OCI-LY1 (cell line): ENCODE data around the gene SRRM2.

Experiments used
- H2AFZ ChIP-seq: fragments of 200-600 bp; sonication (generic), shearing (Covaris generic); 2 replicates; pipeline ENCODE4 v1.6.0; 2014; ENCODE audit warnings: antibody characterized with exemption, mild to moderate bottlenecking, low read length
- H3F3A ChIP-seq: fragments of 200-600 bp; sonication (generic), shearing (Covaris generic); 2 replicates; pipeline ENCODE4 v1.6.0; 2014; ENCODE audit warnings: mild to moderate bottlenecking, antibody characterized with exemption, low read length, moderate library complexity; ENCODE audit not compliant: insufficient read depth
- H3K27ac ChIP-seq: fragments of 200-600 bp; sonication (generic); 2 replicates; pipeline ENCODE4 v1.5.1; 2014; ENCODE audit warnings: low read length, mixed run types, mild to moderate bottlenecking, low read depth; ENCODE audit not compliant: poor library complexity, severe bottlenecking
- H3K27me3 ChIP-seq: fragments of 200-600 bp; sonication (generic); 2 replicates; pipeline ENCODE4 v1.6.0; 2014; ENCODE audit warnings: antibody characterized with exemption, mild to moderate bottlenecking, low read length, moderate library complexity; ENCODE audit not compliant: insufficient read depth
- H3K36me3 ChIP-seq: fragments of 200-600 bp; sonication (generic); 2 replicates; pipeline ENCODE4 v1.6.1; 2014; ENCODE audit warnings: mild to moderate bottlenecking, antibody characterized with exemption, low read length, moderate library complexity, mixed read lengths; ENCODE audit not compliant: insufficient read depth
- H3K4me1 ChIP-seq: fragments of 200-600 bp; sonication (generic); 2 replicates; pipeline ENCODE4 v1.5.1; 2014; ENCODE audit warnings: mild to moderate bottlenecking, low read length, moderate library complexity; ENCODE audit not compliant: insufficient read depth, severe bottlenecking
- H3K4me2 ChIP-seq: fragments of 200-600 bp; sonication (generic), shearing (Covaris generic); 2 replicates; pipeline ENCODE4 v1.6.1; 2014; ENCODE audit warnings: low read length
- H3K4me3 ChIP-seq: fragments of 200-600 bp; sonication (generic); 2 replicates; pipeline ENCODE4 v1.5.1; 2014; ENCODE audit warnings: low read length, low read depth, mild to moderate bottlenecking, mixed read lengths; ENCODE audit not compliant: poor library complexity, severe bottlenecking
- H3K79me2 ChIP-seq: fragments of 200-600 bp; shearing (Covaris generic); 2 replicates; pipeline ENCODE4 v1.6.1; 2016; ENCODE audit warnings: mixed run types, low read length, mixed read lengths; ENCODE audit not compliant: insufficient read depth
- H3K9ac ChIP-seq: fragments of 200-600 bp; sonication (generic), shearing (Covaris generic); 2 replicates; pipeline ENCODE4 v1.6.1; 2014; ENCODE audit warnings: mild to moderate bottlenecking, low read length, mixed read lengths
- H3K9me2 ChIP-seq: fragments of 200-600 bp; sonication (generic), shearing (Covaris generic); 2 replicates; pipeline ENCODE4 v1.6.1; 2014; ENCODE audit warnings: low read depth, mild to moderate bottlenecking, low read length, mixed read lengths
- H3K9me3 ChIP-seq: fragments of 200-600 bp; shearing (Covaris generic); 2 replicates; pipeline ENCODE4 v1.6.1; 2014; ENCODE audit warnings: low read length, mixed read lengths
- H4K20me1 ChIP-seq: fragments of 200-600 bp; sonication (generic), shearing (Covaris generic); 2 replicates; pipeline ENCODE4 v1.6.0; 2016; ENCODE audit warnings: mild to moderate bottlenecking, low read length; ENCODE audit not compliant: insufficient read depth
- CTCF ChIP-seq: fragments of 200-600 bp; sonication (generic), shearing (Covaris generic); IDR thresholded peaks from 2 replicates; pipeline ENCODE4 v1.5.1; 2017; ENCODE audit warnings: mild to moderate bottlenecking, antibody characterized with exemption, low read length, moderate library complexity, mixed read lengths
- EZH2 ChIP-seq: fragments of 200-600 bp; sonication (generic), shearing (Covaris generic); IDR thresholded peaks from 2 replicates; pipeline ENCODE4 v1.8.0; 2017; ENCODE audit warnings: borderline replicate concordance, mixed run types, mild to moderate bottlenecking, antibody characterized with exemption, low read length, moderate library complexity, mixed read lengths

Gene SRRM2

GRCh38 chr16:2814551-2815298 lies 62.3 kb downstream of the SRRM2 start:
- Histone ChIP-seq H4K20me1 (no peaks in the 10 kb centered on the region), H3K27ac (no peak overlapping the region), H3K36me3 (no peaks in the 10 kb centered on the region), H3K9me3 (no peaks in the 10 kb centered on the region), H2AFZ (no peak overlapping the region), H3F3A (no peaks in the 10 kb centered on the region), H3K4me3 (no peak overlapping the region), H3K27me3 (0 out of 2 replicates have a peak, but pooled peaks cover 4% of the 10 kb centered on the region), H3K79me2 (no peaks in the 10 kb centered on the region), H3K9me2 (no peaks in the 10 kb centered on the region), H3K9ac (no peak overlapping the region), H3K4me2 (no peak overlapping the region), H3K4me1 (no peaks in the 10 kb centered on the region)
- TF ChIP-seq CTCF, result no peak
- no peak for TF ChIP-seq EZH2

GRCh38 chr16:2815299-2815771 lies 62.9 kb downstream of the SRRM2 start:
- H3K27ac ChIP-seq, result no peak overlapping the region
- no peaks in the 10 kb centered on the region for H3F3A ChIP-seq
- no peaks in the 10 kb centered on the region for H4K20me1 ChIP-seq
- no peaks in the 10 kb centered on the region for H3K79me2 ChIP-seq
- no peak overlapping the region for H3K4me2 ChIP-seq
- H2AFZ ChIP-seq, result no peak overlapping the region
- no peak overlapping the region for H3K4me3 ChIP-seq
- no peaks in the 10 kb centered on the region for H3K36me3 ChIP-seq
- TF ChIP-seq EZH2, result no peak
- no peak for TF ChIP-seq CTCF
- 0 out of 2 replicates have a peak, but pooled peaks cover 4% of the 10 kb centered on the region for H3K27me3 ChIP-seq
- no peaks in the 10 kb centered on the region for H3K9me3 ChIP-seq
- no peak overlapping the region for H3K9ac ChIP-seq
- no peaks in the 10 kb centered on the region for H3K9me2 ChIP-seq
- H3K4me1 ChIP-seq, result no peaks in the 10 kb centered on the region

- Histone ChIP-seq H3K4me2 (no peak within 1 kb of the TSS), H3K9me3 (no peaks in the 10 kb centered on the region), H3K4me1 (no peaks in the 10 kb centered on the region), H3K27me3 (peaks cover 6% of the 10 kb centered on the region; the same call in 1 of the 2 replicates), H3K9me2 (no peaks in the 10 kb centered on the region), H3K79me2 (no peaks in the 10 kb centered on the region), H3K9ac (no peak within 1 kb of the TSS), H3K36me3 (no peaks in the 10 kb centered on the region), H3K4me3 (no peak within 1 kb of the TSS), H2AFZ (no peak within 1 kb of the TSS), H3F3A (no peaks in the 10 kb centered on the region), H3K27ac (no peak within 1 kb of the TSS), H4K20me1 (no peaks in the 10 kb centered on the region)
- TF ChIP-seq CTCF (peak; percentile 30; the same call in 1 of the 2 replicates), EZH2 (no peak)
These were observed 64.4 kb downstream of the SRRM2 start, which contains the start of gene PRSS21 for GRCh38 chr16:2816751-2817339. Gene PRSS21 (plus strand): TSS chr16:2817237. CDS start chr16:2817269, 32 bp downstream.
